Endothelial cell of umbilical vein (primary cell): ENCODE measurements around the gene GATAD2A. TPM values are rescaled to one million over a fixed set of nuclear protein-coding genes. Genes with fewer than 3 reads are reported as not detected.

Experiments used
- BruUV-seq: library from RNA; stranded (reverse); fragments of 400-500 nt; replicated peaks from 2 replicates; lab custom pipeline; 2021; lab: Mats Ljungman, UMichigan
- CTCF ChIA-PET: fragments of 300-600, 350-600 bp; sonication (Branson Sonifier 250); formaldehyde crosslinking; loops from one replicate; lab custom pipeline; 2021; ENCODE audit warnings: antibody characterized with exemption, inconsistent platforms; lab: Charles Lee
- POLR2A ChIA-PET: fragments of 300-600, 350-600 bp; sonication (Branson Sonifier 250); formaldehyde crosslinking; loops from one replicate; lab custom pipeline; 2021; ENCODE audit warnings: antibody characterized with exemption, inconsistent platforms; lab: Charles Lee
- DNase-seq: peaks from one replicate; pipeline ENCODE4 v3.0.0-alpha.2; 2011; ENCODE audit warnings: low read depth, low spot score
- FAIRE-seq: peaks from 2 replicates; lab custom pipeline; 2011; peaks lifted over from hg19 to GRCh38; lab: Jason Lieb, UNC
- H2AFZ ChIP-seq: 2 replicates; pipeline ENCODE4 v1.6.0; 2012; ENCODE audit warnings: low read depth, low read length, control low read depth, inconsistent platforms
- H3K27ac ChIP-seq: 2 replicates; pipeline ENCODE4 v1.5.1; 2011; ENCODE audit warnings: low read depth, mild to moderate bottlenecking, control low read depth, low read length, moderate library complexity; ENCODE audit not compliant: insufficient read depth
- H3K27me3 ChIP-seq, 2 experiments: 2 replicates each; pipeline versions ENCODE4 v1.6.0 to v1.6.1; 2011; ENCODE audit warnings: low read length in 2 of 2, mixed read lengths in 1 of 2; ENCODE audit not compliant: control insufficient read depth in 2 of 2, insufficient read depth in 2 of 2
- H3K36me3 ChIP-seq, 2 experiments: 2 replicates in 1 of 2; 3 replicates in 1 of 2; pipeline ENCODE4 v1.5.1; 2011; ENCODE audit warnings: low read length in 2 of 2, mild to moderate bottlenecking in 1 of 2, moderate library complexity in 1 of 2; ENCODE audit not compliant: control insufficient read depth in 2 of 2, insufficient read depth in 2 of 2; ENCODE audit errors: extremely low read depth in 1 of 2
- H3K4me1 ChIP-seq: 3 replicates; pipeline ENCODE4 v1.5.1; 2011; ENCODE audit warnings: mild to moderate bottlenecking, low read length; ENCODE audit not compliant: control insufficient read depth, insufficient read depth; ENCODE audit errors: extremely low read depth
- H3K4me2 ChIP-seq: 2 replicates; pipeline ENCODE4 v1.6.1; 2011; ENCODE audit warnings: low read length, control low read depth, mixed read lengths; ENCODE audit not compliant: insufficient read depth
- H3K4me3 ChIP-seq, 3 experiments: fragments of 200-600 bp in 1 of 3; sonication (generic), shearing (Covaris generic) in 1 of 3; replicated peaks in 1 of 3; 2 replicates each; pipeline ENCODE4 v1.5.1; 2011 to 2016; ENCODE audit warnings: control low read depth in 3 of 3, low read length in 3 of 3, mild to moderate bottlenecking in 2 of 3, inconsistent platforms in 1 of 3, low read depth in 1 of 3, moderate library complexity in 1 of 3; ENCODE audit not compliant: insufficient read depth in 1 of 3
- H3K79me2 ChIP-seq: 2 replicates; pipeline ENCODE4 v1.6.0; 2012; ENCODE audit warnings: low read length, inconsistent platforms; ENCODE audit not compliant: control insufficient read depth, insufficient read depth
- H3K9ac ChIP-seq: replicated peaks from 2 replicates; pipeline ENCODE3; 2011; ENCODE audit warnings: low read length, control low read depth; ENCODE audit not compliant: insufficient read depth; ENCODE audit errors: extremely low read depth
- H3K9me1 ChIP-seq: replicated peaks from 3 replicates; pipeline ENCODE4 v1.6.0; 2011; ENCODE audit warnings: mild to moderate bottlenecking, low read length; ENCODE audit not compliant: control insufficient read depth, insufficient read depth; ENCODE audit errors: extremely low read depth
- H3K9me3 ChIP-seq: replicated peaks from 2 replicates; pipeline ENCODE4 v1.5.1; 2012; ENCODE audit warnings: low read length, inconsistent platforms; ENCODE audit not compliant: control insufficient read depth, insufficient read depth
- H4K20me1 ChIP-seq: replicated peaks from 2 replicates; pipeline ENCODE3; 2011; ENCODE audit warnings: mild to moderate bottlenecking, low read length; ENCODE audit not compliant: control insufficient read depth, insufficient read depth; ENCODE audit errors: extremely low read depth
- CTCF ChIP-seq, 2 donors: IDR thresholded peaks; 1 replicate in 1 of 2; 2 replicates in 1 of 2; pipeline ENCODE4 v1.5.1; 2011; ENCODE audit warnings: low read length in 2 of 2, mild to moderate bottlenecking in 2 of 2, moderate library complexity in 2 of 2, control low read depth in 1 of 2, inconsistent platforms in 1 of 2, low read depth in 1 of 2; ENCODE audit not compliant: insufficient read depth in 1 of 2; ENCODE audit errors: extremely low read depth in 1 of 2
- EZH2 ChIP-seq: IDR thresholded peaks from 2 replicates; pipeline ENCODE4 v1.6.1; 2012; ENCODE audit warnings: borderline replicate concordance, low read depth, mild to moderate bottlenecking, moderate library complexity, low read length, inconsistent platforms; ENCODE audit not compliant: severe bottlenecking
- FOS ChIP-seq: IDR thresholded peaks from 2 replicates; pipeline ENCODE4 v1.6.1; 2011; ENCODE audit warnings: mild to moderate bottlenecking, low read length, moderate library complexity, borderline replicate concordance; ENCODE audit not compliant: insufficient read depth
- GATA2 ChIP-seq: IDR thresholded peaks from 2 replicates; pipeline ENCODE4 v1.7.0; 2011; ENCODE audit warnings: low read depth, mild to moderate bottlenecking, moderate library complexity, mixed read lengths, low read length; ENCODE audit not compliant: insufficient read length, insufficient read depth
- JUN ChIP-seq: IDR thresholded peaks from 2 replicates; pipeline ENCODE4 v1.6.1; 2011; ENCODE audit warnings: borderline replicate concordance, low read depth; ENCODE audit not compliant: insufficient read length, insufficient read depth
- MAX ChIP-seq: IDR thresholded peaks from 2 replicates; pipeline ENCODE4 v1.6.1; 2011; ENCODE audit not compliant: insufficient read depth, insufficient read length
- MYC ChIP-seq: IDR thresholded peaks from one replicate; pipeline ENCODE4 v1.6.1; 2011; ENCODE audit warnings: mild to moderate bottlenecking, low read depth, low read length
- POLR2AphosphoS5 ChIP-seq: IDR thresholded peaks from 2 replicates; pipeline ENCODE4 v1.6.1; 2012; ENCODE audit warnings: low read depth, mild to moderate bottlenecking, control low read depth, low read length, moderate library complexity; ENCODE audit not compliant: insufficient read depth
- dilution Hi-C: fragments of 300-500 bp; cut with MboI; formaldehyde crosslinking; loops from one replicate; pipeline ENCODE4 v1.15.0; 2019; ENCODE audit warnings: low sequenced_read_pairs; ENCODE audit not compliant: extremely low pct_ligation_motif_present
- intact Hi-C: fragments of 100-400 bp; cut with micrococcal nuclease; formaldehyde crosslinking; loops from one replicate; pipeline ENCODE4 v1.10.0; 2022
- polyA plus RNA-seq, 4 experiments: library from polyadenylated mRNA; depleted of rRNA in 3 of 4; stranded (reverse) in 3 of 4; unstranded in 1 of 4; fragments of >200 nt; gene quantifications; 2 replicates each; pipeline versions ENCODE4 v1.2.1 to v1.2.3, GENCODE V29; 2011 to 2012; ENCODE audit warnings: missing spikeins in 1 of 4
- total RNA-seq: library from RNA; stranded (reverse); gene quantifications from 2 replicates; pipeline ENCODE4 v1.2.3, GENCODE V29; 2021

Gene GATAD2A
- total and polyA plus RNA-seq, 2 donors (not counting 3 experiments of a cell fraction or from before 2014, with no cell fraction given) = 27.3 to 134 TPM

DNA sequence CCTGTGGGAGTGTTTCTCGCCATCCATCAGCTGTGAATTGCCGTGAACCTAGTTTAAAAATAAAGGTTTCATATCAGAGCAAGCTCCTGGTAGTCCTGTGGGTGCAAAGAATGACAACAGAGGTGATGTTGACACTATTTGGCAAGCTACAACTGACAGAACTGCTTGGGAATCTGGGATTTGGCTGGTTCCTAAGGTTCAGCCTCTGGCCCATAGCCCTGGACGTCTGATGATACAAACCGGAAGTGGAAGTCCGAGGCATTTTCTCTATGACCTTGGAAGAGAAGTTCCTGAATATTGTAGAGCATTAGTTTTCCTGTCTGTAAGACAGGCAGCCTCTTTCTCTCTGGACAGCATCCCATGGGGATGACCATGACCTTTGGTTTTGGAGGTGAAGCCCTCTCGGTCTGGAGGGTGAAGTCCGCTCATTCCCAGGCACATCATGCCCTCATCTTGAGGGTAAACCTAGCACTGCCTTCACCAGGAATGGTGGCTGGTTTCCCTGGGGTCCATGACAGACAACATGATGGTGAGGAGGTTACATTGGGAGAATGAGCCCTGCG, 29.1 kb downstream of the GATAD2A start:
- TF ChIP-seq MYC = no peak
- TF ChIP-seq EZH2 = no peak
- TF ChIP-seq MAX = no peak
- H3K36me3 ChIP-seq = no peaks in the 10 kb centered on the region
- DNase-seq (no peak), FAIRE-seq (no peak)
- no peaks in the 10 kb centered on the region for H3K9me3 ChIP-seq
- no peak overlapping the region for H3K4me2 ChIP-seq
- peaks cover 2% of the 10 kb centered on the region for H3K4me1 ChIP-seq
- H4K20me1 ChIP-seq = no peaks in the 10 kb centered on the region
- H2AFZ ChIP-seq = no peak overlapping the region
- dilution Hi-C loops (no loop called here), intact Hi-C loops (no loop called here)
- no peak overlapping the region for H3K9ac ChIP-seq
- no peaks in the 10 kb centered on the region for H3K9me1 ChIP-seq
- no peaks in the 10 kb centered on the region for H3K27me3 ChIP-seq
- peaks cover 98% of the 10 kb centered on the region for H3K79me2 ChIP-seq
- BruUV-seq = no TSS peak
- ChIA-PET POLR2A (interaction anchor here (0.5 kb wide), 1 partner anchor 66 kb away, joined by 5 read pairs; no protein-coding TSS in a partner anchor), CTCF (interaction anchor here (0.6 to 2.3 kb wide), 5 partner anchors 8 to 56 kb away, joined by 3 to 7 read pairs (median 4); partner anchors contain the start of gene GATAD2A)
- H3K27ac ChIP-seq = no peak overlapping the region
- H3K4me3 ChIP-seq = no peak overlapping the region

DNA sequence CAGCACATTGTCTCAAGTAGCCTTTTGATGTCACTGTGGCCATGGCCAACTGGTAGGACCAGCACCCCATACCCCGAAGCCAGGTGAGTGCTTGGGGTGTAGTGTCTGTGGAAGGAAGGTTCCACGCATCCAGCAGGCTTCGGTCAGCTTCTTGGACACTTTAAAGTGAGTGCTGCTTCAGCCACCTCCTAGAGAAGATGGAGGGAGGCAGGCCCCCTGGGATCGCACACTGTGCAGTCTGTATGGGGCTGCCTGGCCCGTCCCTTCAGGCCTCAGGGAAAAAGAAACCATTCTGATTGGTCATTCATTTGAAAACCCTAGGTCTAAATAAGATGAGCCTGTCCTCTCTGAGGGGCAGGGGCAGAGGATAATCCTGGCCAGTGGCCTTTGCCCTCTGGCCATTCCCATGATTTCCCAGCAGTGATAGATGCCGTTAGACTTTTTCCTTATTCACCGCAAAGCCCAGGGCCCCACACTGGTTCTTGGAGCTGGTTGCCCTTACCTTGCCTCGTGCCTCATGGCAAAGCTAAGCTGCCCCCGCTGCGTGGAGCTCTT, 30.7 kb downstream of the GATAD2A start:
- H3K4me3 ChIP-seq = no peak overlapping the region
- H3K27me3 ChIP-seq = no peaks in the 10 kb centered on the region
- dilution Hi-C loops (no loop called here), intact Hi-C loops (no loop called here)
- ChIA-PET CTCF (interaction anchor here (1.1 kb wide), 2 partner anchors 14 to 23 kb away, joined by 3 read pairs; no protein-coding TSS in a partner anchor), POLR2A (no interaction called here)
- H3K27ac ChIP-seq = no peak overlapping the region
- no peaks in the 10 kb centered on the region for H3K9me3 ChIP-seq
- H3K36me3 ChIP-seq = no peaks in the 10 kb centered on the region
- FAIRE-seq (no peak), DNase-seq (no peak)
- no peak overlapping the region for H3K9ac ChIP-seq
- no peaks in the 10 kb centered on the region for H3K9me1 ChIP-seq
- no peaks in the 10 kb centered on the region for H4K20me1 ChIP-seq
- H2AFZ ChIP-seq = no peak overlapping the region
- BruUV-seq = no TSS peak
- H3K4me2 ChIP-seq = no peak overlapping the region
- TF ChIP-seq CTCF (IDR thresholded peaks at IDR 0.05; ENCODE audit: extremely low read depth in 1 of 2, insufficient read depth in 1 of 2, low read depth in 1 of 2, low read length in 2 of 2) (no peak), JUN (no peak), GATA2 (no peak), MYC (no peak), FOS (no peak), POLR2AphosphoS5 (no peak)
- H3K4me1 ChIP-seq = peaks cover 2% of the 10 kb centered on the region
- H3K79me2 ChIP-seq = peaks cover 94% of the 10 kb centered on the region
